ENCODE results near the gene EVI5L.

Gene EVI5L

GRCh38 chr19:7872306-7873204, 42.5 kb downstream of the EVI5L start:
- TF ChIP-seq, protein P1, sequence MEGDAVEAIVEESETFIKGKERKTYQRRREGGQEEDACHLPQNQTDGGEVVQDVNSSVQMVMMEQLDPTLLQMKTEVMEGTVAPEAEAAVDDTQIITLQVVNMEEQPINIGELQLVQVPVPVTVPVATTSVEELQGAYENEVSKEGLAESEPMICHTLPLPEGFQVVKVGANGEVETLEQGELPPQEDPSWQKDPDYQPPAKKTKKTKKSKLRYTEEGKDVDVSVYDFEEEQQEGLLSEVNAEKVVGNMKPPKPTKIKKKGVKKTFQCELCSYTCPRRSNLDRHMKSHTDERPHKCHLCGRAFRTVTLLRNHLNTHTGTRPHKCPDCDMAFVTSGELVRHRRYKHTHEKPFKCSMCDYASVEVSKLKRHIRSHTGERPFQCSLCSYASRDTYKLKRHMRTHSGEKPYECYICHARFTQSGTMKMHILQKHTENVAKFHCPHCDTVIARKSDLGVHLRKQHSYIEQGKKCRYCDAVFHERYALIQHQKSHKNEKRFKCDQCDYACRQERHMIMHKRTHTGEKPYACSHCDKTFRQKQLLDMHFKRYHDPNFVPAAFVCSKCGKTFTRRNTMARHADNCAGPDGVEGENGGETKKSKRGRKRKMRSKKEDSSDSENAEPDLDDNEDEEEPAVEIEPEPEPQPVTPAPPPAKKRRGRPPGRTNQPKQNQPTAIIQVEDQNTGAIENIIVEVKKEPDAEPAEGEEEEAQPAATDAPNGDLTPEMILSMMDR (conservative IDR thresholded peaks at IDR 0.05; ENCODE audit: low read length): no peak
- TF ChIP-seq EZH2phosphoT487 (IDR thresholded peaks at IDR 0.05; ENCODE audit: borderline replicate concordance): no peak
- no peaks in the 10 kb centered on the region for H4K20me1 ChIP-seq (ENCODE audit: insufficient read depth, low read length, poor library complexity, severe bottlenecking)
- H3K79me2 ChIP-seq (ENCODE audit: insufficient read depth, low read length): no peaks in the 10 kb centered on the region
- H3K4me2 ChIP-seq (ENCODE audit: low read depth, low read length, poor library complexity, severe bottlenecking): no peak overlapping the region
- no peaks in the 10 kb centered on the region for H3K36me3 ChIP-seq (ENCODE audit: insufficient read depth, low read length)
- no peak overlapping the region for H3K9ac ChIP-seq (ENCODE audit: low read depth, low read length, poor library complexity, severe bottlenecking)
- H2AFZ ChIP-seq (ENCODE audit: low read length): no peak overlapping the region
- no peak overlapping the region for H3K4me3 ChIP-seq (ENCODE audit: low read length, poor library complexity, severe bottlenecking)
- peaks cover 16% of the 10 kb centered on the region for H3K4me1 ChIP-seq (ENCODE audit: insufficient read depth, low read length, poor library complexity, severe bottlenecking)
- H3K9me2 ChIP-seq (replicated peaks; ENCODE audit: low read depth, low read length): no peaks in the 10 kb centered on the region
- H3K27me3 ChIP-seq (ENCODE audit: insufficient read depth, low read length, poor library complexity, severe bottlenecking): no peaks in the 10 kb centered on the region
- peaks cover 4% of the 10 kb centered on the region; the same call in 1 of the 2 replicates for H3F3A ChIP-seq (ENCODE audit: low read depth)
- H3K9me3 ChIP-seq (ENCODE audit: insufficient read depth, low read depth, low read length): no peaks in the 10 kb centered on the region

DNA sequence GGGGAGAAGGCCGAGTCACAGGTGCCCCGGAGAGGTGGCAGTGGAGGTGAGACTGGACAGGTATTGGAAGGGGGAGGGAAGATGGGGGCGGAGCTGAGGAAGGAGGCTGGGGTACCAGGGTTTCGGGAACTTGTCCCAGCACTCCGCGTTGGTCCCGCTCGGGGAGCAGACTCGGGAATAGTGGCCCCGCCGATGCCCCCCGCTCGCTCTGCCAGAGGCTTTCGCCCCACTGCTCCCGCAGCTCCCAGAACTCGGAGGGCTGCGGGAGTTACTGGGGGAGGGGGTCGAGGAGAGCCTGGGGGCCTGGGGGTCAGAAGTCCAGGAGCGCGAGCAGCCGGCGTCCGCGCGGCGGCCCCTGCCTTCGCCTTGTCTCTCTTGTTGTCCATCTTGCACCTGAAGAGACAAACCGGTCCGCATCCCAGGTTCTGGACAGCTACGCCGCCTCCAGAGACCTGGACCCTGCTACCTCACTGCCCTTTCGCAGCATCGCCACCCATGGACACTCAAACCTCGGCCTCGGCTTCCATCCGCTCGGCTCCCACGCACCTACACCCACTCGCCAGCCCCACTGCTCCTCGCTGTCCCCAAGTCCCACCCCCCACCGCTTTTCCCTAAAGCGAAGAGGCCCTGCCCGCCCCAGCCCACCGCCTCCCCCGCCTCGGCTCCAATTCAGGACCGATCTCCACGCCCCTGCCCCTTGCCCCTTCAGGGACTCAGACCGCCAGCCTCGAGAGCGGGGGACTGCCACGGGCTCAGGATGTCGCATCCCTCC, 43.5 kb downstream of the EVI5L start:
- peak overlapping the region; percentile 78 for H3K4me3 ChIP-seq (ENCODE audit: low read length, poor library complexity, severe bottlenecking)
- TF ChIP-seq, protein P1 (conservative IDR thresholded peaks at IDR 0.05; ENCODE audit: low read length): no peak
- TF ChIP-seq EZH2phosphoT487 (IDR thresholded peaks at IDR 0.05; ENCODE audit: borderline replicate concordance): no peak
- H3K4me1 ChIP-seq (ENCODE audit: insufficient read depth, low read length, poor library complexity, severe bottlenecking): peaks cover 16% of the 10 kb centered on the region
- H3F3A ChIP-seq (ENCODE audit: low read depth): peaks cover 4% of the 10 kb centered on the region; the same call in 1 of the 2 replicates
- no peaks in the 10 kb centered on the region for H3K36me3 ChIP-seq (ENCODE audit: insufficient read depth, low read length)
- no peaks in the 10 kb centered on the region for H3K9me3 ChIP-seq (ENCODE audit: insufficient read depth, low read depth, low read length)
- peak overlapping the region; percentile 67 for H3K4me2 ChIP-seq (ENCODE audit: low read depth, low read length, poor library complexity, severe bottlenecking)
- no peaks in the 10 kb centered on the region for H3K79me2 ChIP-seq (ENCODE audit: insufficient read depth, low read length)
- H2AFZ ChIP-seq (ENCODE audit: low read length): peak overlapping the region; percentile 95; the same call in 1 of the 2 replicates
- H3K9me2 ChIP-seq (replicated peaks; ENCODE audit: low read depth, low read length): no peaks in the 10 kb centered on the region
- no peaks in the 10 kb centered on the region for H4K20me1 ChIP-seq (ENCODE audit: insufficient read depth, low read length, poor library complexity, severe bottlenecking)
- no peaks in the 10 kb centered on the region for H3K27me3 ChIP-seq (ENCODE audit: insufficient read depth, low read length, poor library complexity, severe bottlenecking)
- H3K9ac ChIP-seq (ENCODE audit: low read depth, low read length, poor library complexity, severe bottlenecking): peak overlapping the region; percentile 79

- H3K27me3 ChIP-seq (ENCODE audit: insufficient read depth, low read length, poor library complexity, severe bottlenecking): no peaks in the 10 kb centered on the region
- peaks cover 16% of the 10 kb centered on the region for H3K4me1 ChIP-seq (ENCODE audit: insufficient read depth, low read length, poor library complexity, severe bottlenecking)
- no peaks in the 10 kb centered on the region for H3K9me2 ChIP-seq (replicated peaks; ENCODE audit: low read depth, low read length)
- H3K9ac ChIP-seq (ENCODE audit: low read depth, low read length, poor library complexity, severe bottlenecking): peak within 1 kb of the TSS; percentile 79
- H3K36me3 ChIP-seq (ENCODE audit: insufficient read depth, low read length): no peaks in the 10 kb centered on the region
- TF ChIP-seq, protein P1 (conservative IDR thresholded peaks at IDR 0.05; ENCODE audit: low read length): no peak
- TF ChIP-seq EZH2phosphoT487 (IDR thresholded peaks at IDR 0.05; ENCODE audit: borderline replicate concordance): no peak
- H4K20me1 ChIP-seq (ENCODE audit: insufficient read depth, low read length, poor library complexity, severe bottlenecking): no peaks in the 10 kb centered on the region
- peak within 1 kb of the TSS; percentile 67 for H3K4me2 ChIP-seq (ENCODE audit: low read depth, low read length, poor library complexity, severe bottlenecking)
- no peaks in the 10 kb centered on the region for H3K9me3 ChIP-seq (ENCODE audit: insufficient read depth, low read depth, low read length)
- no peaks in the 10 kb centered on the region for H3K79me2 ChIP-seq (ENCODE audit: insufficient read depth, low read length)
- peaks cover 4% of the 10 kb centered on the region; the same call in 1 of the 2 replicates for H3F3A ChIP-seq (ENCODE audit: low read depth)
- H2AFZ ChIP-seq (ENCODE audit: low read length): peak within 1 kb of the TSS; percentile 95
- H3K4me3 ChIP-seq (ENCODE audit: low read length, poor library complexity, severe bottlenecking): peak within 1 kb of the TSS; percentile 78
Measured at GRCh38 chr19:7874076-7874896, 44.3 kb downstream of the EVI5L start, which contains the start of gene PRR36. TSS of gene PRR36 (minus strand) at chr19:7874390. CDS start at chr19:7873689, 701 bp downstream.
